Medulla oblongata (tissue), 1 donor: ENCODE measurements around the gene PCDHGB1.
"Not testable (repeated sequence)": the region's sequence is repeated elsewhere in the genome, so short reads cannot be mapped to it uniquely, and the experiment has no call there.

Source experiments
- DNase-seq: peaks from one replicate; pipeline ENCODE4 v3.0.0-alpha.2; 2015; ENCODE audit errors: extremely low spot score

The PCDHGB1 gene

GRCh38 chr5:141349917-141350619 is at the start of gene PCDHGB1:
PCDHGB1 (plus strand) TSS chr5:141350099; CDS start chr5:141350261, 162 bp downstream.
- DNase-seq: peak; percentile 46

- DNase-seq: no peak
These were observed 46.1 kb upstream of the PCDHGB1 start, which contains the start of gene SLC25A2 for GRCh38 chr5:141303756-141304155. SLC25A2 (minus strand) TSS chr5:141304049; CDS start chr5:141303865, 184 bp downstream.

DNA sequence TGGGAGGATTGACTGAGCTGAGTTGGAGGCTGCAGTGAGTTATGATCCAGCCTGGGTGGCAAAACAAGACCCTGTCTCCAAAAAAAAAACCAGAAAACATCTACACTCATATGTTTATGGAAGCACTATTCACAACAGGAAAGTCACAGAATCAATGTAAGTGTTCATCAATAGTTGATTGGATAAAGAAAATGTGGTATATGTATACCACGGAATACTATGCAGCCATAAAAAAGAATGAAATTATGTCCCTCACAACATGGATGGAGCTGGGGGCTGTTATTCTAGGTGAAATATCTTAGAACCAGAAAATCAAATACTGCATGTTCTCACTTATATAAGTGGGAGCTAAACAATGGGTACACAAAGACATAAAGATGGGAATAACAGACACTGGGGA is 43.3 kb upstream of the PCDHGB1 start:
- DNase-seq: no peak

GRCh38 chr5:141313711-141314110 is 36.2 kb upstream of the PCDHGB1 start:
- DNase-seq: no peak

GRCh38 chr5:141316963-141317362 is 32.9 kb upstream of the PCDHGB1 start:
- DNase-seq: not testable (repeated sequence)

- no peak for DNase-seq
These were observed 30.7 kb upstream of the PCDHGB1 start for GRCh38 chr5:141319202-141319601.

DNA sequence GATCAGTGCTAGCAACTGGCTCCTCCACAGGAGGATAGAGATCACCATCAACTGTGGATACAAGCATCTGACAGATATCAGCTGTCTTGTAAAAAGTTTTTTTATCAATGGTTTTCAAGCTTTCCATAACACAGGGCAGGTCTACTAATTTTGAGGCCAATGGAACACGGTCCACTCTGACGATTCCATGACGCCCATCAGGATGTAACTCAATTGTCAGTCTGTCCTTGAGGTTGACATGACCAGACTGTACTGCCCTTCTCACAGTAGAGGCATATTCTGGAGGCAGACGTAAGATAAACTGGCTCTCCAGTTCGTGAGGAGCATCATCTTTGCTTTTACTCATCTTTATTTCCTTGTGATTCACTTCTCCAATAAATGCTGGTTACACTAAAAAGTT is 30.2 kb upstream of the PCDHGB1 start:
- DNase-seq: no peak

DNA sequence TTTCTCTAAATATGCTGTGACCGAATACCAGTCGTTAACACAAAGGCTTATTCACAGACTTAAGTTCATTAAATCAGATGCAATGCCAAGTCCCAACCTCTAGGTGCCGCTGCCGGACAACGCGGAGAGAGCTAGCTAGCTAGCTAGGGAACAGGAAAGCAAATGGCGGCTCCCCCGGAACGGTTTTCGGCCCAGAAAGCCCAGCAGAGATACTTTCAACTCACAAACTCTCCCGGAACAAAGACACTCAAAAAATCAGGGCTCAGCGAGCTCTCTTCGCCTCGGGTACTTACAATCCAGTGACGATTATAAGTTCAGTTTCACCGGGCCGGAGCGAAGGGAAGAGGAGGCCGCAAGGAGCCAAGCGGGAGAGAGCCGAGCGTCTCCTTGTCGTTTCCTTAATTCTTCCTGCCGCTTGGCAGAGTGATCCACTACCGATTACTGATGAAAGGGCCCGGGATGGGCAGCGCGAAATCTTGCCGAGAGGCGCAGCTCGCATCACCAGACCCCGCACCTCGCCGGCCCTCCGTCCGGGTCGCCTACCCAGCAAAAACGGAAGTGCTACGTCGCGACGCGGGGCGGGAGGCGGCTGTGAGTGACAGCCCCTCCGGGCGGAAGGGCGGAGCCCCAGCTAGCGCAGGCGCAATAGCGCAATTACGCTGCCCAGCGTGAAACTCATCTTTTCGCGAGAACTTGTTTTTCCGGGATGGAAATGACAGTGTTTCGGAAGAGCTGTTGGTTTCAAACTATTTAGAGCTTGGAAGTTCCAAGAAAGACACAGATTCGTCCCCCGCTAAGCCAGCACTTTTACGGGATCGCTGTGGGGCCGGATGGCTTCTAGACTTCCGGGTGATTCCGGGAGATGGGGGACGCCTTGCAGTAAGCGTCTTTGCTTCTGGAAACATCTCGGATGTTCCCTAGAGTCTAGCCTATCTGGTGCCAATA is 29.4 kb upstream of the PCDHGB1 start, which contains the start of gene TAF7:
TAF7 (minus strand) TSS at position 560 of the 945 bp plus-strand sequence. CDS start 740 bp downstream, outside the sequence.
- peak; percentile 95 for DNase-seq

DNA sequence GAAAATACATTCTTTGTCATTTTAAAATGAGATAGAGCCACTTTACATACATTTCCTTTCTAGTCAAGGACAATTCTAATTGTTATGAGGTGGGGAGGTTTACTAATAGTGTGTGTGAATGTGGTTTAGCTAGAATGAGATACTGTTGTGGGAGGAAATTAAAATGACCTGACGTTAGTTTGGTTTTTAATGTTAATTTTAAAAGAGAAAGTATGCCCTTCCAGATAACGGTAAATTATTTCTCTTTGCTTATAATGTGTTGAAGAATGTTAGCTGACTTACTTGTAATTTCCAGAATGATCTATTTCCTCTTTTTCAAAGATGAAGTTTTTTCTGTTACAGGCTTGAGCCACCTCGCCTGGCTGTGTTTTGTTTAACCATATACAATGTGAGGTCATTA is 27.6 kb upstream of the PCDHGB1 start:
- DNase-seq: no peak

DNA sequence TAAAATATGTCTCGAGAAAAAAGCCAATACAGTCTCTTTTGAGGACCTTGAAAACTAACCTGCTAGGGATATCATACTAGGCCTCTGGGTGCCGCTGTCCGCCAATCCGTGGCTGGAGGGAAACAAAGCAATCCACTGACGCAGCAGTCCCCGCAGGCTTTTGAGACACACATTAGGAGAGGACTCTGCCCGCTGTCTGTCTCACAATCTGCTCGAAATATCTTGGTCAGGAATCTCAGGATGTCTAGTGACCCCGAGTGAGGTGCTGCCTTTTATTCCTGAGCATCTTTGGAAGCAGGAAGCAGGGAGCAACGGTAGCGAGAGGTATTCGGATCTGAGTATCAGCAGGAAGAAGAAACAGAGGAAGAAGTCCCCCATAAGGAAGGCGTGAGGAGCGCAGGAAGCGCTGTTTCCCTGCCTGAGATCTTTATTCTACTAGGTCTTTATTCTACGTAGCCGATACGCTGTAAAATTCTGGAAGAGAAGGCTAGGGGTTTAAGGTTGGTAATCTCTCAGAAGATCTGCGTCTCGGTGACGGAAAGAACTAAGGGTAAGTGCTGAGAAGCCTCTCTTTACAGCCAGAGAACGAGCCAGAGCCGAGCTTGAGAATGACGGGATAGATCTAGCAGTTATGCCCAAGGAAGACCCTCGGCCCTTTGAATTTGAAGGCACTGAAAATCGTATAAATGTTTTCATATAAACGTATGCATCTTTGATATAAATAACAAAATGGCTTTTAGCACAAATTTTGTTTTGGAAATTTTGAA is 23.6 kb upstream of the PCDHGB1 start:
- DNase-seq: peak; percentile 81

DNA sequence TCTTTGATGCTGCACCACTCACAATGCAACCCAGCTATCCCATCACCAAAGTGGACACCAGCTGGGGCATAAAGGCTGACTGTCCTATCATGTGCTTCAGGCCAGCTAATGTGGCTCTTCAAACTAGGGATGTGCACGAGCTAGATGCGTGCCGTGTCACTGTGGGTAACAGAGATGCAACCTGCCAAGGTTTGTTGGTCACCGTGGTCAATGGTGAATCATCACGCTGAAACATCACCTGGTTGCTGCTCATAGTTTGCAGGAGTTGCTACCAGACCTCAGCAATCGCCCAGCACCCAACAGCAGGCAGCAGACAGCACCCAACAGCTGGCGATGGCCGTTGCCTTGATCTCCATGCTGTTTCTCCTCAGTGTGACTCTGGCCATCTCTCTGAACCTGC is 21.7 kb upstream of the PCDHGB1 start:
- no peak for DNase-seq

DNA sequence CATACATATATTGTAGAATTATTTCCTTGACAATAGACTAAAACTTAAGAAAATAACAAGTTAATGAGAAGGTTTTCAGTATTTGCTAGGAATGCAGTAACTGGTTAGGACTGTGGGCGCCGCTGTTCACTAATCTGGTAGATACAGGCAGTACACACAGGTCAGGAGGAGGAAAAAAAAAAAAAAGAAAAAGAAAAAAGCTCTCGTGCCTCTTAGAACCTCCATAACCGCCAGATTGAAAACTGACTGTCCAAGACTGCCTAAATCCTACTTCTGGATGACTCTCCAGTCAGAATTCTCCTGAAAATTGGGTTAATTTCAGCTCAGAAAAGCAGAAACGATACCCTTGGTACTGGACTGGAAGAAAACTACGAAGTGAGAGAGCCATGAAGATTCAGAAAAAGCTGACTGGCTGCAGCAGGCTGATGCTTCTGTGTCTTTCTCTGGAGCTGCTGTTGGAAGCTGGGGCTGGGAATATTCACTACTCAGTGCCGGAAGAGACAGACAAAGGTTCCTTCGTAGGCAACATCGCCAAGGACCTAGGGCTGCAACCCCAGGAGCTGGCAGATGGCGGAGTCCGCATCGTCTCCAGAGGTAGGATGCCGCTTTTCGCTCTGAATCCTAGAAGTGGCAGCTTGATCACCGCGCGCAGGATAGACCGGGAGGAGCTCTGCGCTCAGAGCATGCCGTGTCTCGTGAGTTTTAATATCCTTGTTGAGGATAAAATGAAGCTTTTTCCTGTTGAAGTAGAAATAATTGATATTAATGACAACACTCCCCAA is 19.4 kb upstream of the PCDHGB1 start, which contains the start of gene PCDHGA1:
PCDHGA1 (plus strand) TSS at position 216 of the 782 bp plus-strand sequence.
- no peak for DNase-seq

DNA sequence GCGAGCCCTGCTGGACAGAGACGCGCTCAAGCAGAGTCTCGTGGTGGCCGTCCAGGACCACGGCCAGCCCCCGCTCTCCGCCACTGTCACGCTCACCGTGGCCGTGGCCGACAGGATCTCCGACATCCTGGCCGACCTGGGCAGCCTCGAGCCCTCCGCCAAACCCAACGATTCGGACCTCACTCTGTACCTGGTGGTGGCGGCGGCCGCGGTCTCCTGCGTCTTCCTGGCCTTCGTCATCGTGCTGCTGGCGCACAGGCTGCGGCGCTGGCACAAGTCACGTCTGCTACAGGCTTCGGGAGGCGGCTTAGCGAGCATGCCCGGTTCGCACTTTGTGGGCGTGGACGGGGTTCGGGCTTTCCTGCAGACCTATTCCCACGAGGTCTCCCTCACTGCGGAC is 17.3 kb upstream of the PCDHGB1 start:
- not testable (repeated sequence) for DNase-seq

DNA sequence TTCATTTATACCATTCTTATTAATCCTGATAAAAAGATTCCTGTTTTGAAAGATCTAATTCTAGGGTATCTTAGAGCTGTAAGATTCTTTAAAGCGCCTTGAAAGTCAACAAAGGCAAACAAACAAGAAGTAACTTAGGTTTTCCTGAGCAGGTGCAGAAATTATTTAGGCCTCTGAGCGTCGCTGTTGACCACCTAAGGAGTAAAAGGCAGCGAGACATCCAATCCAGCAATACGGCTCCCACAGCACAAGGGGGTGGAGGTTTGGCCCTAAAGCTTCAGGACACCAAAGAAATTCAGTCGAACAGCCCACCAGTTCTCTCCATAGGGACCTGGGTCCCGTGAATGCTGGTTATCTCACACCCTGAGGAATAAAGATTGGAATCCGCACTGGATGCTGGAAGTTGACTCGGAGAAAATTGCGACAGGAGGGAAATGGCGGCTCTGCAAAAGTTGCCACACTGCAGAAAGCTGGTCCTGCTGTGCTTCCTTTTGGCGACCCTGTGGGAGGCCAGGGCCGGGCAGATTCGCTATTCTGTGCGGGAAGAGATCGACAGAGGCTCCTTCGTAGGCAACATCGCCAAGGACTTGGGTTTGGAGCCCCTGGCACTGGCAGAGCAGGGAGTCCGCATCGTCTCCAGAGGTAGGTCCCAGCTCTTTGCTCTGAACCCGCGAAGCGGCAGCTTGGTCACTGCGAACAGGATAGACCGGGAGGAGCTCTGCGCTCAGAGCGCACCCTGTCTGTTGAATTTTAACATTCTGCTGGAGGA is 11.2 kb upstream of the PCDHGB1 start, which contains the start of gene PCDHGA2:
PCDHGA2 (plus strand) TSS at position 223 of the 769 bp plus-strand sequence.
- DNase-seq: peak; percentile 9

- not testable (repeated sequence) for DNase-seq
These were observed 9.0 kb upstream of the PCDHGB1 start for GRCh38 chr5:141340781-141341354.

GRCh38 chr5:141342773-141343172 is 7.1 kb upstream of the PCDHGB1 start:
- DNase-seq: no peak

GRCh38 chr5:141343242-141343952 is 6.5 kb upstream of the PCDHGB1 start, which contains the start of gene PCDHGA3:
PCDHGA3 (plus strand) TSS chr5:141343829; CDS start chr5:141344034, 205 bp downstream.
- no peak for DNase-seq

DNA sequence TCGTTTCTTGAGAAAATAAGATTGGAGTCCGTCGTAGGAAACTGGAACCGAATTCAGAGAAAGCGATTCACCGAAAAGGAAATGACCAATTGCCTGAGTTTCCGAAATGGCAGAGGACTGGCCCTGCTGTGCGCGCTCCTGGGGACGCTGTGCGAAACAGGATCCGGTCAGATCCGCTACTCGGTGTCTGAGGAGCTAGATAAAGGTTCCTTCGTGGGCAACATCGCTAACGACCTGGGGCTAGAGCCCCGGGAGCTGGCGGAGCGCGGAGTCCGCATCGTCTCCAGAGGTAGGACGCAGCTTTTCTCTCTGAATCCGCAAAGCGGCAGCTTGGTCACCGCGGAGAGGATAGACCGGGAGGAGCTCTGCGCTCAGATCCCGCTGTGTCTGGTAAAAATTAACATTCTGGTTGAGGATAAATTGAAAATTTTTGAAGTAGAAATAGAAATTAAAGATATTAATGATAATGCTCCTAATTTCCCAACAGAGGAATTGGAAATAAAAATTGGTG is 5.9 kb upstream of the PCDHGB1 start:
- no peak for DNase-seq

DNA sequence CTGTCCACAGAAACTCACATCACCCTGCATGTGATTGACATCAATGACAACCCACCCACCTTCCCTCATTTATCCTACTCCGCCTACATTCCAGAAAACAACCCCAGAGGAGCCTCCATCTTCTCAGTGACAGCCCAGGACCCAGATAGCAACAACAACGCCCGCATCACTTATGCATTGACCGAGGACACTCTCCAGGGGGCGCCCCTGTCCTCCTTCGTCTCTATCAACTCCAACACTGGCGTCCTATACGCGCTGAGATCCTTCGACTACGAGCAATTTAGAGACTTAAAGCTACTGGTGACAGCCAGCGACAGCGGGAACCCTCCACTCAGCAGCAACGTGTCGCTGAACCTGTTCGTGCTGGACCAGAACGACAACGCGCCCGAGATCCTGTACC is 4.6 kb upstream of the PCDHGB1 start:
- no peak for DNase-seq
